Upper lobe of left lung (tissue), 4 donors: ENCODE data around the gene UST.

Experiments
- CTCF ChIP-seq, 6 experiments: fragments of 450-650 bp in 4 of 6; fragments of 200-600 bp in 2 of 6; sonication (generic) in 2 of 6; IDR thresholded peaks; one replicate each; pipeline ENCODE4 v1.5.1; 2016 to 2019; ENCODE audit warnings: antibody characterized with exemption in 6 of 6
- POLR2A ChIP-seq, 4 donors: fragments of 450-650 bp; IDR thresholded peaks; one replicate each; pipeline ENCODE4 v1.5.1; 2016 to 2017; ENCODE audit warnings: antibody characterized with exemption in 4 of 4, mild to moderate bottlenecking in 2 of 4
- POLR2AphosphoS5 ChIP-seq, 2 donors: sonication (generic); formaldehyde crosslinking; IDR thresholded peaks; one replicate each; pipeline ENCODE4 v1.5.1; 2017; ENCODE audit warnings: antibody characterized with exemption in 2 of 2

GRCh38 chr6:148973538-148974208 is 226.8 kb downstream of the UST start:
- TF ChIP-seq CTCF (IDR thresholded peaks at IDR 0.05) (peak in 3 of 6 experiments; percentile 13 to 29 (median 24)), POLR2A (IDR thresholded peaks at IDR 0.05) (no peak), POLR2AphosphoS5 (IDR thresholded peaks at IDR 0.05) (no peak)
